Activated CD4-positive, alpha-beta T cell treated with anti-CD3 and anti-CD28 coated beads for 48 hours (primary cell): Measurements from ENCODE around the gene LEF1.
A peak's percentile ranks its signal among the peaks of the same experiment; 100 is the strongest.
"Not testable (repeated sequence)": the region's sequence is repeated elsewhere in the genome, so short reads cannot be mapped to it uniquely, and the experiment has no call there.

ENCODE experiments used
- DNase-seq: peaks from one replicate; pipeline ENCODE4 v3.0.0-alpha.2; 2020

Gene LEF1

GRCh38 chr4:108056418-108056817, 112.3 kb downstream of the LEF1 start:
- no peak for DNase-seq

GRCh38 chr4:108055787-108056186, 112.9 kb downstream of the LEF1 start:
- no peak for DNase-seq

GRCh38 chr4:108054025-108054638, 114.6 kb downstream of the LEF1 start:
- DNase-seq: no peak

- no peak for DNase-seq
These were observed 115.5 kb downstream of the LEF1 start for GRCh38 chr4:108053251-108053711.

GRCh38 chr4:108052558-108053120, 116.1 kb downstream of the LEF1 start:
- no peak for DNase-seq

- no peak for DNase-seq
These were observed 117.4 kb downstream of the LEF1 start for GRCh38 chr4:108051343-108051742.

GRCh38 chr4:108050166-108051111, 118.3 kb downstream of the LEF1 start:
- not testable (repeated sequence) for DNase-seq

GRCh38 chr4:108049406-108049805, 119.3 kb downstream of the LEF1 start:
- peak; percentile 54 for DNase-seq

GRCh38 chr4:108048997-108049396, 119.7 kb downstream of the LEF1 start:
- DNase-seq: no peak

- DNase-seq: no peak
These were observed 120.6 kb downstream of the LEF1 start for GRCh38 chr4:108048157-108048556.

GRCh38 chr4:108047199-108047598, 121.5 kb downstream of the LEF1 start:
- no peak for DNase-seq

GRCh38 chr4:108045687-108046024, 123.1 kb downstream of the LEF1 start:
- peak; percentile 50 for DNase-seq

GRCh38 chr4:108044951-108045686, 123.6 kb downstream of the LEF1 start:
- no peak for DNase-seq

GRCh38 chr4:108043526-108043925, 125.2 kb downstream of the LEF1 start:
- DNase-seq: no peak

- no peak for DNase-seq
These were observed 125.8 kb downstream of the LEF1 start for GRCh38 chr4:108042927-108043326.

GRCh38 chr4:108037884-108038283, 130.8 kb downstream of the LEF1 start:
- no peak for DNase-seq

- peak; percentile 79 for DNase-seq
These were observed 132.5 kb downstream of the LEF1 start for GRCh38 chr4:108036213-108036612.

GRCh38 chr4:108035691-108036090, 133.0 kb downstream of the LEF1 start:
- no peak for DNase-seq

- peak; percentile 45 for DNase-seq
These were observed 134.2 kb downstream of the LEF1 start for GRCh38 chr4:108034565-108034964.

GRCh38 chr4:108033348-108033747, 135.4 kb downstream of the LEF1 start:
- no peak for DNase-seq

- DNase-seq: peak; percentile 75
These were observed 137.2 kb downstream of the LEF1 start for GRCh38 chr4:108031427-108032083.

- peak; percentile 80 for DNase-seq
These were observed 138.4 kb downstream of the LEF1 start for GRCh38 chr4:108030332-108030731.

- no peak for DNase-seq
These were observed 139.0 kb downstream of the LEF1 start for GRCh38 chr4:108029731-108030130.
